Measurements from ENCODE around the gene DPYSL5.

DPYSL5 gene

DNA sequence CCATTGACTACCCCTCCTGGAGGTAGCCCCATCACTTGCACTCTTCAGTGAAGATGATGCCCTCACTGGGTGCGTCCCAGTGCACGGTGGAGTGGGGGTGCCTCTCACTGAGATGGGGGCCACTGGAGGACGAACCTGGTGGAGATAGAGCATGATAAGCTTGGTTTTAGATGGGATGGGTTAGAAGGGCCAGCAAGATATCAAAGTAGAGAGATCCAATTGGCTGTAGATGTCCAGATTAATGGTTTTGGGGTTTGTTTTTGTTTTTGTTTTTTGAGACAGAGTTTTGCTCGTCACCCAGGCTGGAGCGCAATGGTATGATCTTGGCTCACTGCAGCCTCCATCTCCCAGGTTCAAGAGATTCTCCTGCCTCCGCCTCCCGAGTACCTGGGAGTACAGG lies 28.3 kb downstream of the DPYSL5 start:
- Histone ChIP-seq H3K9me3 (ENCODE audit: insufficient read depth, low read depth, low read length) (peaks cover 3% of the 10 kb centered on the region), H4K8ac (ENCODE audit: low read depth, low read length) (no peak overlapping the region)
- no CpG with 5 or more reads among the region's 7 CpGs for WGBS (ENCODE audit: extremely low coverage, insufficient coverage, insufficient read length)

GRCh38 chr2:26877276-26877675 lies 29.3 kb downstream of the DPYSL5 start:
- H2BK120ac ChIP-seq (ENCODE audit: insufficient read depth, low read length, poor library complexity), result no peak overlapping the region
- no peak overlapping the region for H3K23ac ChIP-seq (ENCODE audit: low read length)
- peaks cover 3% of the 10 kb centered on the region for H3K9me3 ChIP-seq (ENCODE audit: insufficient read depth, low read depth, low read length)
- H2AK5ac ChIP-seq (ENCODE audit: low read length), result no peak overlapping the region
- no peaks in the 10 kb centered on the region for H3K4me1 ChIP-seq (ENCODE audit: control insufficient read depth in 1 of 2, insufficient read depth in 2 of 2, low read length in 2 of 2)
- H3K27ac ChIP-seq (ENCODE audit: low read depth, low read length), result no peak overlapping the region
- H4K12ac ChIP-seq (ENCODE audit: low read depth, low read length), result no peak overlapping the region
- no peak overlapping the region for H4K8ac ChIP-seq (ENCODE audit: low read depth, low read length)
- no peak overlapping the region for H3K18ac ChIP-seq (ENCODE audit: low read length)
- H3K9ac ChIP-seq (ENCODE audit: low read length), result no peak overlapping the region
- WGBS (ENCODE audit: extremely low coverage, insufficient coverage, insufficient read length), result no CpG with 5 or more reads among the region's 2 CpGs
- H4K91ac ChIP-seq (ENCODE audit: low read depth, low read length), result no peak overlapping the region
- H2AFZ ChIP-seq (ENCODE audit: insufficient read depth, low read length, poor library complexity), result no peak overlapping the region
- H3K36me3 ChIP-seq (ENCODE audit: control insufficient read depth in 1 of 2, insufficient read depth in 2 of 2, low read length in 2 of 2), result no peaks in the 10 kb centered on the region
- no peak for DNase-seq
- no peak overlapping the region for H2BK5ac ChIP-seq (ENCODE audit: low read depth, low read length, poor library complexity)
- no peaks in the 10 kb centered on the region for H3K79me2 ChIP-seq (ENCODE audit: control insufficient read depth, insufficient read depth, low read length, poor library complexity)
- no peak overlapping the region for H3K4me3 ChIP-seq (ENCODE audit: low read depth, low read length)
- no peak overlapping the region for H3K4me2 ChIP-seq (ENCODE audit: low read length)
- no peaks in the 10 kb centered on the region for H3K79me1 ChIP-seq (ENCODE audit: low read length)
- no peaks in the 10 kb centered on the region for H3K27me3 ChIP-seq (ENCODE audit: insufficient read depth, low read length)
- no peak overlapping the region for H3K4ac ChIP-seq (ENCODE audit: low read depth, low read length)
- no peak overlapping the region for H2BK12ac ChIP-seq (ENCODE audit: low read length)
- H3K14ac ChIP-seq (ENCODE audit: low read length), result no peak overlapping the region

More for the DNA sequence above, 28.3 kb downstream of the DPYSL5 start:
- no peaks in the 10 kb centered on the region for H3K79me2 ChIP-seq (ENCODE audit: control insufficient read depth, insufficient read depth, low read length, poor library complexity)
- no peak overlapping the region for H2BK5ac ChIP-seq (ENCODE audit: low read depth, low read length, poor library complexity)
- H3K36me3 ChIP-seq (ENCODE audit: control insufficient read depth in 1 of 2, insufficient read depth in 2 of 2, low read length in 2 of 2), result no peaks in the 10 kb centered on the region
- no peak overlapping the region for H3K23ac ChIP-seq (ENCODE audit: low read length)
- H2BK120ac ChIP-seq (ENCODE audit: insufficient read depth, low read length, poor library complexity), result no peak overlapping the region
- H3K27ac ChIP-seq (ENCODE audit: low read depth, low read length), result no peak overlapping the region
- H3K79me1 ChIP-seq (ENCODE audit: low read length), result no peaks in the 10 kb centered on the region
- H3K4me1 ChIP-seq (ENCODE audit: control insufficient read depth in 1 of 2, insufficient read depth in 2 of 2, low read length in 2 of 2), result no peaks in the 10 kb centered on the region
- H2BK12ac ChIP-seq (ENCODE audit: low read length), result no peak overlapping the region
- H2AK5ac ChIP-seq (ENCODE audit: low read length), result no peak overlapping the region
- H3K9ac ChIP-seq (ENCODE audit: low read length), result no peak overlapping the region
- no peak overlapping the region for H2AFZ ChIP-seq (ENCODE audit: insufficient read depth, low read length, poor library complexity)
- no peak for DNase-seq
- H4K12ac ChIP-seq (ENCODE audit: low read depth, low read length), result no peak overlapping the region
- H4K91ac ChIP-seq (ENCODE audit: low read depth, low read length), result no peak overlapping the region
- H3K4me2 ChIP-seq (ENCODE audit: low read length), result no peak overlapping the region
- no peak overlapping the region for H3K4me3 ChIP-seq (ENCODE audit: low read depth, low read length)
- H3K14ac ChIP-seq (ENCODE audit: low read length), result no peak overlapping the region
- no peak overlapping the region for H3K4ac ChIP-seq (ENCODE audit: low read depth, low read length)
- H3K27me3 ChIP-seq (ENCODE audit: insufficient read depth, low read length), result no peaks in the 10 kb centered on the region
- H3K18ac ChIP-seq (ENCODE audit: low read length), result no peak overlapping the region

DNA sequence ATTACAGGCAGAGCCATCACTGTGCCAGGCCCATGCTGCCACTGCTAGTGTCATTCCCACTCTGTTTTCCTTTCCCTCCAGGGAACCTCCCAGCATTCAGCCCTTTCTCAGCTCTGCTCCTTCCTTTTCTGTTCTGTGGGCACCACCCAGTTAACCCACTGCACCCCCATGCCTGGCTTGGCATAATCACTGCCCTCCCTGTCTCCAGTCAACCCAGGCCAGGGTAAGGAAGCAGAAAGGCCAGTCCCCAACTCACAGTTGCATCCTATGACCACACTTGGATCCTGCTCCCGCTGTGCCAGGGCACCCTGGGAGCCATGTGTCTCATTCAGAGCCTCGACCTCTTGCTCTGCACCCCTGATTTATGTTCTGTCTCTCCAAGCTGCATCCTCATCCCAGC lies 32.2 kb downstream of the DPYSL5 start:
- no peak overlapping the region for H2AK5ac ChIP-seq (ENCODE audit: low read length)
- no peaks in the 10 kb centered on the region for H3K36me3 ChIP-seq (ENCODE audit: control insufficient read depth in 1 of 2, insufficient read depth in 2 of 2, low read length in 2 of 2)
- no peak overlapping the region for H3K27ac ChIP-seq (ENCODE audit: low read depth, low read length)
- no peak overlapping the region for H2AFZ ChIP-seq (ENCODE audit: insufficient read depth, low read length, poor library complexity)
- H3K9ac ChIP-seq (ENCODE audit: low read length), result no peak overlapping the region
- DNase-seq, result no peak
- H2BK120ac ChIP-seq (ENCODE audit: insufficient read depth, low read length, poor library complexity), result no peak overlapping the region
- no peak overlapping the region for H3K18ac ChIP-seq (ENCODE audit: low read length)
- H3K27me3 ChIP-seq (ENCODE audit: insufficient read depth, low read length), result no peaks in the 10 kb centered on the region
- no peaks in the 10 kb centered on the region for H3K79me1 ChIP-seq (ENCODE audit: low read length)
- no peaks in the 10 kb centered on the region for H3K79me2 ChIP-seq (ENCODE audit: control insufficient read depth, insufficient read depth, low read length, poor library complexity)
- H4K8ac ChIP-seq (ENCODE audit: low read depth, low read length), result no peak overlapping the region
- no peak overlapping the region for H4K12ac ChIP-seq (ENCODE audit: low read depth, low read length)
- WGBS (ENCODE audit: extremely low coverage, insufficient coverage, insufficient read length), result no CpG with 5 or more reads among the region's 2 CpGs
- no peak overlapping the region for H3K4me2 ChIP-seq (ENCODE audit: low read length)
- H2BK5ac ChIP-seq (ENCODE audit: low read depth, low read length, poor library complexity), result no peak overlapping the region
- no peak overlapping the region for H3K4ac ChIP-seq (ENCODE audit: low read depth, low read length)
- H3K4me1 ChIP-seq (ENCODE audit: control insufficient read depth in 1 of 2, insufficient read depth in 2 of 2, low read length in 2 of 2), result no peaks in the 10 kb centered on the region
- H2BK12ac ChIP-seq (ENCODE audit: low read length), result no peak overlapping the region
- H3K23ac ChIP-seq (ENCODE audit: low read length), result no peak overlapping the region
- no peak overlapping the region for H3K14ac ChIP-seq (ENCODE audit: low read length)
- H3K9me3 ChIP-seq (ENCODE audit: insufficient read depth, low read depth, low read length), result peaks cover 2% of the 10 kb centered on the region
- H3K4me3 ChIP-seq (ENCODE audit: low read depth, low read length), result no peak overlapping the region
- no peak overlapping the region for H4K91ac ChIP-seq (ENCODE audit: low read depth, low read length)

DNA sequence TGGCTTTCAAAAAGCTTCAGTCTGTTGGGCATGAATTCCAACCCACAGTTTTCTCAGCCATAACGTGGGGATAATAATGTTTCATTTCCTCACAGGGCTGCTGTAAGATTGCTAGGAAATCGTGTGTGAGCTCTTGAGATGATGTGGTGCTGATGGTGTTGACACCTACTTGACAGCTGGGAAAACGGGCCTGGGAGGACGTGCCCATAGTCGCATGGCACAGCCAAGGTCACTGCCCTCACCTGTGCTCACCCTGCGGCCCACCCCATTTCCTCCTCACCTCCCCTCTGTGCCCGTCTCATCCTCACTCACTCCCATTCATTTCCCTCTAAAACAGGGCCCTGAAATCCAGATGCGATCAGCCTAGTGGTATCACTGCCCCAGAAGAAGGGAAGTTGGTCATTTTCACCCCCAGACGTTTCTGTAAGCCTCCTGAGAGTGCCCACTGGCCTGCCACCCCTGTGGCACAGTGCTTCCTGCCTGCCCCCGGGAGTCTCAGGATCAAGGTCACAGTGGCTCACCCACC lies 33.0 kb downstream of the DPYSL5 start:
- Histone ChIP-seq H4K8ac (ENCODE audit: low read depth, low read length) (no peak overlapping the region), H3K14ac (ENCODE audit: low read length) (no peak overlapping the region), H3K27ac (ENCODE audit: low read depth, low read length) (no peak overlapping the region), H3K36me3 (ENCODE audit: control insufficient read depth in 1 of 2, insufficient read depth in 2 of 2, low read length in 2 of 2) (no peaks in the 10 kb centered on the region), H3K4ac (ENCODE audit: low read depth, low read length) (no peak overlapping the region), H3K18ac (ENCODE audit: low read length) (no peak overlapping the region), H3K23ac (ENCODE audit: low read length) (no peak overlapping the region), H3K79me1 (ENCODE audit: low read length) (no peaks in the 10 kb centered on the region), H3K4me1 (ENCODE audit: control insufficient read depth in 1 of 2, insufficient read depth in 2 of 2, low read length in 2 of 2) (no peaks in the 10 kb centered on the region), H3K9ac (ENCODE audit: low read length) (no peak overlapping the region), H3K9me3 (ENCODE audit: insufficient read depth, low read depth, low read length) (no peaks in the 10 kb centered on the region), H3K27me3 (ENCODE audit: insufficient read depth, low read length) (no peaks in the 10 kb centered on the region), H3K79me2 (ENCODE audit: control insufficient read depth, insufficient read depth, low read length, poor library complexity) (no peaks in the 10 kb centered on the region), H4K91ac (ENCODE audit: low read depth, low read length) (no peak overlapping the region), H2BK12ac (ENCODE audit: low read length) (no peak overlapping the region), H2BK120ac (ENCODE audit: insufficient read depth, low read length, poor library complexity) (no peak overlapping the region), H2AK5ac (ENCODE audit: low read length) (no peak overlapping the region), H2AFZ (ENCODE audit: insufficient read depth, low read length, poor library complexity) (no peak overlapping the region), H2BK5ac (ENCODE audit: low read depth, low read length, poor library complexity) (no peak overlapping the region), H4K12ac (ENCODE audit: low read depth, low read length) (no peak overlapping the region), H3K4me3 (ENCODE audit: low read depth, low read length) (no peak overlapping the region), H3K4me2 (ENCODE audit: low read length) (no peak overlapping the region)
- DNase-seq, result no peak
- WGBS (ENCODE audit: extremely low coverage, insufficient coverage, insufficient read length), result no CpG with 5 or more reads among the region's 10 CpGs

Data from trophoblast cell (in vitro differentiated cells and primary cell).